RWPE2 (cell line): ENCODE data around the gene PAX8.

Experiments
- ATAC-seq: fragments of 200-7000 bp; cut with Tn5 transposase; 3 replicates; pipeline ENCODE4 v1.9.1; 2021; ENCODE audit warnings: low read depth
- DNase-seq: peaks from one replicate; pipeline ENCODE4 v3.0.0-alpha.2; 2020; ENCODE audit warnings: low spot score
- H3K27ac ChIP-seq: fragments of 450-650 bp; 2 replicates; pipeline ENCODE4 v1.5.1; 2017; ENCODE audit warnings: mild to moderate bottlenecking; ENCODE audit not compliant: poor library complexity, severe bottlenecking
- H3K27me3 ChIP-seq: fragments of 250-450 bp; sonication (Bioruptor Pico); 2 replicates; pipeline ENCODE4 v1.5.1; 2021; ENCODE audit warnings: mild to moderate bottlenecking, moderate library complexity; ENCODE audit not compliant: insufficient read depth, poor library complexity, severe bottlenecking
- H3K36me3 ChIP-seq: fragments of 250-450 bp; sonication (Bioruptor Pico); 2 replicates; pipeline ENCODE4 v1.5.1; 2020; ENCODE audit warnings: low read depth, mild to moderate bottlenecking, moderate library complexity
- H3K4me1 ChIP-seq: fragments of 250-450 bp; sonication (Bioruptor Pico); 2 replicates; pipeline ENCODE4 v1.5.1; 2021; ENCODE audit warnings: mild to moderate bottlenecking, moderate library complexity; ENCODE audit not compliant: insufficient read depth, poor library complexity, severe bottlenecking
- H3K4me3 ChIP-seq: fragments of 250-450 bp; sonication (Bioruptor Pico); 2 replicates; pipeline ENCODE4 v1.5.1; 2021; ENCODE audit warnings: mild to moderate bottlenecking, moderate library complexity; ENCODE audit not compliant: severe bottlenecking
- H3K9me3 ChIP-seq: fragments of 250-450 bp; sonication (Bioruptor Pico); 2 replicates; pipeline ENCODE4 v1.5.1; 2021; ENCODE audit warnings: mild to moderate bottlenecking, moderate library complexity; ENCODE audit not compliant: severe bottlenecking
- CTCF ChIP-seq: fragments of 450-650 bp; IDR thresholded peaks from one replicate; pipeline ENCODE4 v1.5.1; 2017; ENCODE audit warnings: mild to moderate bottlenecking, moderate library complexity; ENCODE audit not compliant: poor library complexity, severe bottlenecking

Gene PAX8

GRCh38 chr2:113228991-113229716 is 49.6 kb downstream of the PAX8 start:
- ATAC-seq (no peak), DNase-seq (no peak)
- Histone ChIP-seq H3K36me3 (no peaks in the 10 kb centered on the region), H3K9me3 (no peaks in the 10 kb centered on the region), H3K27me3 (no peaks in the 10 kb centered on the region), H3K4me3 (no peak overlapping the region), H3K4me1 (no peaks in the 10 kb centered on the region), H3K27ac (no peak overlapping the region)
- no peak for TF ChIP-seq CTCF

GRCh38 chr2:113228351-113228750 is 50.4 kb downstream of the PAX8 start:
- no peaks in the 10 kb centered on the region for H3K4me1 ChIP-seq
- ATAC-seq, result no peak
- no peaks in the 10 kb centered on the region for H3K9me3 ChIP-seq
- DNase-seq, result no peak
- no peaks in the 10 kb centered on the region for H3K36me3 ChIP-seq
- H3K4me3 ChIP-seq, result no peak overlapping the region
- H3K27ac ChIP-seq, result no peak overlapping the region
- H3K27me3 ChIP-seq, result no peaks in the 10 kb centered on the region
- no peak for TF ChIP-seq CTCF

- Histone ChIP-seq H3K27me3 (no peaks in the 10 kb centered on the region), H3K27ac (no peak overlapping the region), H3K4me1 (no peaks in the 10 kb centered on the region), H3K36me3 (no peaks in the 10 kb centered on the region), H3K9me3 (no peaks in the 10 kb centered on the region), H3K4me3 (no peak overlapping the region)
- no peak for DNase-seq
- no peak for ATAC-seq
- TF ChIP-seq CTCF, result no peak
Measured at GRCh38 chr2:113227698-113228097, 51.0 kb downstream of the PAX8 start.

GRCh38 chr2:113227290-113227689 is 51.4 kb downstream of the PAX8 start:
- H3K9me3 ChIP-seq, result no peaks in the 10 kb centered on the region
- ATAC-seq (no peak), DNase-seq (no peak)
- H3K4me3 ChIP-seq, result no peak overlapping the region
- H3K27me3 ChIP-seq, result no peaks in the 10 kb centered on the region
- H3K27ac ChIP-seq, result no peak overlapping the region
- no peaks in the 10 kb centered on the region for H3K4me1 ChIP-seq
- no peaks in the 10 kb centered on the region for H3K36me3 ChIP-seq
- TF ChIP-seq CTCF, result no peak

- DNase-seq, result no peak
- no peaks in the 10 kb centered on the region for H3K36me3 ChIP-seq
- no peaks in the 10 kb centered on the region for H3K27me3 ChIP-seq
- H3K9me3 ChIP-seq, result no peaks in the 10 kb centered on the region
- no peak for ATAC-seq
- no peaks in the 10 kb centered on the region for H3K4me1 ChIP-seq
- TF ChIP-seq CTCF, result no peak
- no peak overlapping the region for H3K4me3 ChIP-seq
- no peak overlapping the region for H3K27ac ChIP-seq
Measured at GRCh38 chr2:113226462-113226861, 52.3 kb downstream of the PAX8 start.
